GM10266 (cell line): ENCODE measurements around the gene R3HCC1L.

ENCODE experiments used
- DNase-seq: peaks from one replicate; pipeline ENCODE4 v3.0.0; 2012; ENCODE audit errors: extremely low spot score
- TF ChIP-seq, protein P1 (sequence below): IDR thresholded peaks from 2 replicates; pipeline ENCODE4 v1.5.1; 2012; ENCODE audit warnings: mild to moderate bottlenecking, low read depth; ENCODE audit not compliant: control insufficient read depth, insufficient read depth; ENCODE audit errors: missing control alignments

The R3HCC1L gene

DNA sequence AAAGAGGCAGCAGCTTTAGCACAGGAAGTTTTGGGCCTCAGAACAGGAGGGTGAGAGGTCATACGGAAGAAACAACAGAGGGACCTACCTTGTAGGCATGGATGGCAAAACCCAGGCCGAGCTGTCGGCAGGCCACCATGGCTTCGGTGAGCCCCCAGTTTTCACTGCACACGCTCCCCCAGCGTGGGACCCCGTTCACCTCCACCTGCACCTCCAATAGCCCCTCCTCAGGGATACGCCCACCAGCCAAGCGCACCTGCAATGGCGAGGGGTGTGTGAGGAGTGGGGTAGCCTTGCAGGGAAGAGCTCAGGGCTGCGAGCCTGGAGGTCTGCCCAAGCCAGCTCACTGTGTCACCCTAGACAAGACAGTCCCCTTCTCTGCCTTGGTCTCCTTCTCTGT lies 122.2 kb downstream of the R3HCC1L start:
- TF ChIP-seq, protein P1, sequence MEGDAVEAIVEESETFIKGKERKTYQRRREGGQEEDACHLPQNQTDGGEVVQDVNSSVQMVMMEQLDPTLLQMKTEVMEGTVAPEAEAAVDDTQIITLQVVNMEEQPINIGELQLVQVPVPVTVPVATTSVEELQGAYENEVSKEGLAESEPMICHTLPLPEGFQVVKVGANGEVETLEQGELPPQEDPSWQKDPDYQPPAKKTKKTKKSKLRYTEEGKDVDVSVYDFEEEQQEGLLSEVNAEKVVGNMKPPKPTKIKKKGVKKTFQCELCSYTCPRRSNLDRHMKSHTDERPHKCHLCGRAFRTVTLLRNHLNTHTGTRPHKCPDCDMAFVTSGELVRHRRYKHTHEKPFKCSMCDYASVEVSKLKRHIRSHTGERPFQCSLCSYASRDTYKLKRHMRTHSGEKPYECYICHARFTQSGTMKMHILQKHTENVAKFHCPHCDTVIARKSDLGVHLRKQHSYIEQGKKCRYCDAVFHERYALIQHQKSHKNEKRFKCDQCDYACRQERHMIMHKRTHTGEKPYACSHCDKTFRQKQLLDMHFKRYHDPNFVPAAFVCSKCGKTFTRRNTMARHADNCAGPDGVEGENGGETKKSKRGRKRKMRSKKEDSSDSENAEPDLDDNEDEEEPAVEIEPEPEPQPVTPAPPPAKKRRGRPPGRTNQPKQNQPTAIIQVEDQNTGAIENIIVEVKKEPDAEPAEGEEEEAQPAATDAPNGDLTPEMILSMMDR: no peak

GRCh38 chr10:98257198-98257597 lies 122.7 kb downstream of the R3HCC1L start:
- TF ChIP-seq, protein P1: no peak
- DNase-seq: no peak

More for the DNA sequence above, 122.2 kb downstream of the R3HCC1L start:
- peak; percentile 4 for DNase-seq

DNA sequence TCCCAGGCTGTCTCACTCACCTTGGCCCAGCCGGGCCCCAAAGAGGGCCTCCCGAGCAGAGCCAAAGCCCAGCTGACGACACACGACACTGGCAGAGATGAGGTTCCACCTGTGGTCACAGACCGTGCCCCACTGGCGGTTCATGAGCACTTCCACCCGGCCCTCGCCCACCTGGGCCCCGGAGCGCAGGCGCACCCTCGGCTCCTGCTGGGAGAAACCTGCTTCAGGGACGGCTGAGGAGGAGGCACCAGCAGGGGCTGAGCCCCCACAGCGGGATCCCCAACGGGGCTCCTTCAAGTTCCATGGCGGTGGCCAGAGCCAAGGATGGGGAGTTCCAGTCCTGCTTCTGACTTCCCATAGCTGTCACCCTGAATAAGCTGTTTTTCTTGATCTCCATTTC lies 123.5 kb downstream of the R3HCC1L start:
- TF ChIP-seq, protein P1: no peak
- DNase-seq: no peak

DNA sequence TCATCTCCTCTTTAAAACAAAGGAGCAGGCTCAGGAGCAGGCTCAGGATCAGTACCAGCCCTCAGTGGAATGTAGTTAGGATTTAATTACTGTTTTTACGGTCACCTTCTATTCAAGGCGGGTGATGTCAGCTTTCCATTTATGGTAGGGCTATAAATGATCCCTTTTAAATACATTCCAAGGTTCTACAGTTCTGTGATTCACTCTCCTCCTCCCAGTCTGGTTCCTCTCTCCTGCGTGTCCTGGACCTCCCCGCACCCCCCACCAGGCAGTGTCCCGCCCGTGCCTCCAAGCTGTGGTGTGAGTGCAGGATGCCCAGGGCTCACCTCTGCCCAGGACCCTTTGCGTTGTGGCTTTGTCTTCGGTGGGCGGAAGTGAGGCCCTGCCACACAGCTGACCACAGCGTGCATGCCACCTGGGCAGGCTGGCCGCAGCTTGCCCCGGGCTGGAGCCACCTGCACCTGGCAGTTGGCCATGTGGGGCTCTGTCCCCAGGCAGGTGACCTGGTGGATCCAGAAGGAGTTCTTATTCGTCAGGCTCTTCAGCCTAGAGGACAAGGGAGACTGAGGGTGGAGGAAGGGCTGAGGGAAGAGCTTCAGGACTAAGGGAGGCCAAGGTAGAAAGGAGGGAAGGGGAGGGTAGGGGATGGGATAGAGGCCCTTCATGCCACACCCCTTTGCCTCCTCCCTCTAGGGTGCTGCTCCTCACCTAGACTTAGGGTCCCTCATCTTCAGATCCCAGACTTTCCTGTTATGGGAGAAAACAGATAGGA lies 124.4 kb downstream of the R3HCC1L start:
- TF ChIP-seq, protein P1: no peak
- no peak for DNase-seq

DNA sequence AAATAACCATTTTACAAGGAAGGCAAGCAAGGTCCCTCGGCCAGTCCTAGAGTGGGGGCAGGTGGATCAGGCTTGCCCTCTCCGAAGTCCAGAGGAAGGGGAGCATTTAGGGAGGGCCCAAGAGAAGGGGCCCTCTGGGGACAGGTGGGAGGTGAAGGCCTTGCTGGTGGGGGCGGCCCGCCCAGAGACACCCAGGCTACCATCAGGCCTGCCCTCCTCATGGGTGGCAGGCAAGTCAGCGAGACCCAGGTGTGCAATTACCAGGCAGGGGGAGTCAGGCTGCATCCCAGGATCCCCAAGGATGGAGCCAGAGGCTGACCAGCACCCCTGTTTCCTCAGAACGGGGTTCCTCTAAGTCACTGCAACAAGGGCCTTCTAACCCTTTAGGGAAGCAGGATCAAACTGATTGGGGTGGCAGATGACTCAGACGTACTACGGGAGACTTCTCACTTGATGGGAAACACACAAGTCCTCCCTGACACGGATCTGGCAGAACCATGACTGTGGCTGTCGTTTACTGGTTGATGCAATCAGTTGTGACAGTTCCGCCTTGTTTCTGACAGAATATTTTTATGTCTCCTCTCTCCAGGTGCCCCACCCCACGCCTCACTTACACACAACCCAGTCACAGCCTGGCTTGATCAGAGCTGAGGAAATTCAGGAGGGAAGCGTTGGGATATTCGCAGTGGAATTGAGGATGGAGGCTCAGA lies 125.3 kb downstream of the R3HCC1L start:
- TF ChIP-seq, protein P1: no peak
- no peak for DNase-seq

GRCh38 chr10:98260350-98260749 lies 125.9 kb downstream of the R3HCC1L start:
- TF ChIP-seq, protein P1: no peak
- no peak for DNase-seq

- DNase-seq: no peak
- TF ChIP-seq, protein P1: no peak
These were observed 126.3 kb downstream of the R3HCC1L start for GRCh38 chr10:98260752-98261151.
